GM06990 (cell line): ENCODE measurements around the gene CNTNAP2.

Source experiments
- DNase-seq: peaks from one replicate; pipeline ENCODE4 v3.0.0-alpha.2; 2011; ENCODE audit not compliant: insufficient read length; ENCODE audit errors: extremely low read depth
- H3K27me3 ChIP-seq: replicated peaks from 2 replicates; pipeline ENCODE4 v1.6.0; 2011; ENCODE audit warnings: low read length; ENCODE audit not compliant: control insufficient read depth, insufficient read depth
- H3K36me3 ChIP-seq: 2 replicates; pipeline ENCODE4 v1.5.1; 2011; ENCODE audit warnings: low read length; ENCODE audit not compliant: control insufficient read depth, insufficient read depth
- H3K4me3 ChIP-seq: replicated peaks from 2 replicates; pipeline ENCODE4 v1.5.1; 2011; ENCODE audit warnings: low read depth, mild to moderate bottlenecking, control low read depth, low read length
- TF ChIP-seq, protein P1 (sequence below): IDR thresholded peaks from 2 replicates; pipeline ENCODE4 v1.5.1; 2011; ENCODE audit warnings: low read length, control low read depth, mild to moderate bottlenecking, inconsistent platforms; ENCODE audit not compliant: insufficient read depth, poor library complexity, severe bottlenecking

CNTNAP2 gene

GRCh38 chr7:147078312-147078711, 961.7 kb downstream of the CNTNAP2 start:
- H3K36me3 ChIP-seq: no peaks in the 10 kb centered on the region
- no peaks in the 10 kb centered on the region for H3K27me3 ChIP-seq

DNA sequence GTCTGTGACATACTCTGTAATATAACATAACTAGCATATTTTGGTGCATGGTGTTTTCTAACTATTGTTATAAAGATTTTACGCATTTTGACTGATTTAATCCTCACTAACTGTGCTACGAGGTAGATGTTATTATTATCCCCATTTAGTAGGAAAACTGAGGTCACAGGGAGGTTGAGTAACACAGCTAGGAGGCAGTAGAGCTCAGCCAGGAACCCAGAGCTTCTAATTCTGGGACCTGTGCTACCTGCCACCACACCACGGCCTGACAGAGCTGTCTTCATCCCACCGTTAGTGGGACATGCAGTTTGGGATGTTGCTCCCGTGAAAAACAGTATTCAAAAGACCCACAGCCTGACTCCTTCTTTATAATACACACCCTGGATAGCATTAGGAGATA, 962.5 kb downstream of the CNTNAP2 start:
- Histone ChIP-seq H3K4me3 (no peak overlapping the region), H3K27me3 (no peaks in the 10 kb centered on the region), H3K36me3 (no peaks in the 10 kb centered on the region)
- TF ChIP-seq, protein P1, sequence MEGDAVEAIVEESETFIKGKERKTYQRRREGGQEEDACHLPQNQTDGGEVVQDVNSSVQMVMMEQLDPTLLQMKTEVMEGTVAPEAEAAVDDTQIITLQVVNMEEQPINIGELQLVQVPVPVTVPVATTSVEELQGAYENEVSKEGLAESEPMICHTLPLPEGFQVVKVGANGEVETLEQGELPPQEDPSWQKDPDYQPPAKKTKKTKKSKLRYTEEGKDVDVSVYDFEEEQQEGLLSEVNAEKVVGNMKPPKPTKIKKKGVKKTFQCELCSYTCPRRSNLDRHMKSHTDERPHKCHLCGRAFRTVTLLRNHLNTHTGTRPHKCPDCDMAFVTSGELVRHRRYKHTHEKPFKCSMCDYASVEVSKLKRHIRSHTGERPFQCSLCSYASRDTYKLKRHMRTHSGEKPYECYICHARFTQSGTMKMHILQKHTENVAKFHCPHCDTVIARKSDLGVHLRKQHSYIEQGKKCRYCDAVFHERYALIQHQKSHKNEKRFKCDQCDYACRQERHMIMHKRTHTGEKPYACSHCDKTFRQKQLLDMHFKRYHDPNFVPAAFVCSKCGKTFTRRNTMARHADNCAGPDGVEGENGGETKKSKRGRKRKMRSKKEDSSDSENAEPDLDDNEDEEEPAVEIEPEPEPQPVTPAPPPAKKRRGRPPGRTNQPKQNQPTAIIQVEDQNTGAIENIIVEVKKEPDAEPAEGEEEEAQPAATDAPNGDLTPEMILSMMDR: no peak
- DNase-seq: no peak

More at GRCh38 chr7:147078312-147078711, 961.7 kb downstream of the CNTNAP2 start:
- H3K4me3 ChIP-seq: no peak overlapping the region
- no peak for DNase-seq
- TF ChIP-seq, protein P1: no peak

DNA sequence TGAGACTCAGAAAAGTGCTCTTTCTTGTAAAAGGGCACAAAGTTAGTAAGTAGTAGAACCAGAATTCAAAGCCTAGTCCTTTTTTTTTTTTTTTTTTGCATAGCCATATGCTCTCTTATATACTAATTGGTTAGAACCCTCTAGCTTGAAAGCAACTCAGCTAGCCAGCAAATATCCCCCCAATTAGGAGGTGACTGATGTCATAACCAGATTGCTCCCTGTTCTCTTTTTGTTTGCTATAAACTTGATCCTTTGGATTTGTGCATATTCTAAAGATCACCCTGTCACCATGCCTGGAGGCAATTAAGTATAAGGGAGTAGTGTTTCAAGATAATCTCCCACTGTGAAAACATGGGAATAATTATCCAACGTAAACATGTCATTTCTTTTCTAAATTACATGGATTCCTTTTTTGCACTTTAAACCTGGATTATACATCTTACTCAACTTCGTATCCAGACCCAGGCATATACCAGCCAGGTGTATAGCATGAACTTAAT, 963.4 kb downstream of the CNTNAP2 start:
- Histone ChIP-seq H3K36me3 (no peaks in the 10 kb centered on the region), H3K27me3 (no peaks in the 10 kb centered on the region), H3K4me3 (no peak overlapping the region)
- no peak for DNase-seq
- TF ChIP-seq, protein P1: no peak

DNA sequence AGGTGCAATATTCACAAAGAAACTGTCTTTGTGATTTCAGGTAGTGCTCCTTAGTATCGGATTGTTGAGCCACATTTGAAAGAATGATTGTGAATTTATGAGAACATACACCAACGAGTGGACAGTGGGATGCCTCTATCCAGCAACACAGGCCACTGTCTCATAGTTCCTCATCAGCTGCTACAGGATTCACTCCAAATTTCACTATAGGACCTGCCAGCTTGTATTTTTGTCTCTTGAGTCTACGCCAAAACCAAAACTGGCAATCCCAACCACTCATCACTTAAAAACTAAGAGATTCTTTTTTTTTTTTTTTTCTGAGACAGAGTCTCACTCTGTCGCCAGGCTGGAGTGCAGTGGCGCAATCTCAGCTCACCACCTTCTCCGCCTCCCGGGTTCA, 964.5 kb downstream of the CNTNAP2 start:
- TF ChIP-seq, protein P1: no peak
- Histone ChIP-seq H3K4me3 (no peak overlapping the region), H3K36me3 (no peaks in the 10 kb centered on the region), H3K27me3 (no peaks in the 10 kb centered on the region)
- no peak for DNase-seq

DNA sequence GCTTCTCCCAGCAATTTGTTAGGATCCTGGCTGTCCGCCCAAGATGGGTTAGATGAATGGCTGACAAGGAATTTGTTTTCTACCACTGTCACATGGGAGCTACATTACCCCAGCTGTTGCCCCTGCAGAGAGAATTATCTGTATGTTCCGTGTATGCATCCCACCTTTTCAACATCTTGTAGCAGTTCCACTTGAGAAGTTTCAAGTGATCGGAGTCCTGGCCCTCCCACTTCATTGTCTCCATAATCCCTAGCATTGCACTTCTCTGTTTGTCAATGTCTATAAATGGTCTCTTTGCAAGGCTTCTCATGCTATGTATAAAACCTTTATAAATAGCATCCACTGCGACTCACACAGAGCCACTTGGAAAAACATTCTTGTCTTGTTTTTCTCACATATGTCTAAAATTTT, 972.5 kb downstream of the CNTNAP2 start:
- no peak for DNase-seq
- Histone ChIP-seq H3K4me3 (no peak overlapping the region), H3K27me3 (no peaks in the 10 kb centered on the region), H3K36me3 (no peaks in the 10 kb centered on the region)
- TF ChIP-seq, protein P1: no peak

DNA sequence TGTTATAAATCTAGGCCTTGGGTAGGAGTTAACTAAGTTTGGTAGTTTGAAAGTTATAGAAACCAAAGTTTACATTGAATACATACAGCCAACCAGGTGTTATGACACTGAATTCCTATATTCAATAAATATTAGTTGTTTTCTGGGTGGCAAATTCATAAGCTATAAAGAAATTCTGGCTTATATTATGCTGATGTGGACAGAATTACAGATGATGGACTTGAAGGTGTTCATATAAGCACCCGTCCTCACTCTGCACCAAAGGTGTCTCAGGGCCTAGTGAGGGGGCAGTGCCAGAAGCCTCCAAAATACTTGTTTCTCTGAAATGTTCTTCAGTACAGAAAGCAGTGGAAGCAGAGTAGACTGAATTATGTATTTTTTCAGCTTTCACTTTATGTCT, 973.0 kb downstream of the CNTNAP2 start:
- Histone ChIP-seq H3K36me3 (no peaks in the 10 kb centered on the region), H3K4me3 (no peak overlapping the region), H3K27me3 (no peaks in the 10 kb centered on the region)
- DNase-seq: no peak
- TF ChIP-seq, protein P1: no peak
